Measurements from ENCODE around the gene ADH6.
"Not testable (repeated sequence)": the region's sequence is repeated elsewhere in the genome, so short reads cannot be mapped to it uniquely, and the experiment has no call there.

ADH6 gene

DNA sequence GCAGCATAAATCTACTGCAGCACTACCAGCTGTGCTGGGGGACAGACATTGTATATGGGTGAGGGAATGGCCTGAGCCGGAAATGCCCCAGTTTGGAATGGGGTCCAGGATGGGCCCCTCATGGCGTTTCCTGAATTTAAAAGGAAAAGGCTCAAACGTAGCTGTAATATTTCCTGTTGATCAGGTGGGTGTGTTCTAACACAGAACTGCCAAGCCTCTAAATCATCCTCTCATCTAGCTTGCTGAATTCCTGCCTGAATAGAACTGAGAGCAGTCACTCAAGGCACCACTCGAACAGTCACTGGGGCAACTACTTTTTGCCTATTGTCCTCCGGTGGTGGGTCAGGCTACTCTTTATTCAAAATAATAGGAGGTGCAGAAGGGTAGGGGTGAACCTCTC, 28.7 kb downstream of the ADH6 start:
- no peaks in the 10 kb centered on the region for H3K27me3 ChIP-seq
- H3K4me1 ChIP-seq (ENCODE audit: control insufficient read depth in 1 of 2, insufficient read depth in 1 of 2, low read depth in 1 of 2, low read length in 1 of 2) = no peaks in the 10 kb centered on the region
- no peak overlapping the region for H3K4me3 ChIP-seq (ENCODE audit: low read depth in 1 of 2, low read length in 1 of 2)
- no peaks in the 10 kb centered on the region for H3K9me3 ChIP-seq
- TF ChIP-seq, protein P1, sequence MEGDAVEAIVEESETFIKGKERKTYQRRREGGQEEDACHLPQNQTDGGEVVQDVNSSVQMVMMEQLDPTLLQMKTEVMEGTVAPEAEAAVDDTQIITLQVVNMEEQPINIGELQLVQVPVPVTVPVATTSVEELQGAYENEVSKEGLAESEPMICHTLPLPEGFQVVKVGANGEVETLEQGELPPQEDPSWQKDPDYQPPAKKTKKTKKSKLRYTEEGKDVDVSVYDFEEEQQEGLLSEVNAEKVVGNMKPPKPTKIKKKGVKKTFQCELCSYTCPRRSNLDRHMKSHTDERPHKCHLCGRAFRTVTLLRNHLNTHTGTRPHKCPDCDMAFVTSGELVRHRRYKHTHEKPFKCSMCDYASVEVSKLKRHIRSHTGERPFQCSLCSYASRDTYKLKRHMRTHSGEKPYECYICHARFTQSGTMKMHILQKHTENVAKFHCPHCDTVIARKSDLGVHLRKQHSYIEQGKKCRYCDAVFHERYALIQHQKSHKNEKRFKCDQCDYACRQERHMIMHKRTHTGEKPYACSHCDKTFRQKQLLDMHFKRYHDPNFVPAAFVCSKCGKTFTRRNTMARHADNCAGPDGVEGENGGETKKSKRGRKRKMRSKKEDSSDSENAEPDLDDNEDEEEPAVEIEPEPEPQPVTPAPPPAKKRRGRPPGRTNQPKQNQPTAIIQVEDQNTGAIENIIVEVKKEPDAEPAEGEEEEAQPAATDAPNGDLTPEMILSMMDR (IDR thresholded peaks at IDR 0.05) = no peak
- H3K36me3 ChIP-seq = no peaks in the 10 kb centered on the region
- no peak overlapping the region for H3K27ac ChIP-seq

DNA sequence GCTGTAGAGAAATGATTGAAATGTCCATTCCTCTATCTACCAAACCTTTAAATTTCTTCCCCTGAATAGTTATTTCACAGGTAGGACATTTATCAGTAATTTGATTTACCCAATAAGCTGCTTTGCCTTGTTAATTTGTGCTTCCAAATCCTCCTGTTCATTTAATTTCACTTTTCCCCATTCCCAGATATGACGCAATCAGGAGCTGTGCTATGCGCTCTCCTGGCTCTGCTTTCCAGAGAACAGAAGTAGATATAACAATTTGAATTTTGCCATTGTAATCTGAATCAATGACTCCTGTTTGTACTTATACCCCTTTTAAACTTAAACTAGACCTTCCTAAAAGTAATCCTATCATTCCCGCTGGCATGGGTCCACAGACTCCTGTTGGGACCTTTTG, 29.1 kb downstream of the ADH6 start:
- not testable (repeated sequence) for H3K9me3 ChIP-seq; H3K4me3 ChIP-seq (ENCODE audit: low read depth in 1 of 2, low read length in 1 of 2); H3K27ac ChIP-seq; H3K4me1 ChIP-seq (ENCODE audit: control insufficient read depth in 1 of 2, insufficient read depth in 1 of 2, low read depth in 1 of 2, low read length in 1 of 2); H3K36me3 ChIP-seq; H3K27me3 ChIP-seq

DNA sequence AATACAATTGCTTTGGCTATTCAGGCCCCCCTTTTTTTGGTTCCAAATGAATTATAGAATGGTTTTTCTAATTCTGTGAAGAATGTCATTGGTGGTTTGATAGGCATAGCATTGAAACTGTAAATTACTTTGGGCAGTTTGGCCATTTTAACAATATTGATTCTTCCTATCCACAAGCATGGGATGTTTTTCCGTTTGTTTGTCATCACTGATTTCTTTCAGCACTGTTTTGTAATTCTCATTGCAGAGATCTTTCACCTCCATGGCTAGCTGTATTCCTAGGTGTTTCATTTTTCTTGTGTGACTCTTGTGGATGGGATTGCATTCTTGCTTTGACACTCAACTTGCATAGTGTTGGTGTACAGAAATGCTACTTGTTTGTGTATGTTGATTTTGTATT, 33.0 kb downstream of the ADH6 start:
- Histone ChIP-seq H3K27ac (no peak overlapping the region), H3K4me3 (ENCODE audit: low read depth in 1 of 2, low read length in 1 of 2) (no peak overlapping the region), H3K27me3 (no peaks in the 10 kb centered on the region), H3K9me3 (no peaks in the 10 kb centered on the region), H3K36me3 (no peaks in the 10 kb centered on the region), H3K4me1 (ENCODE audit: control insufficient read depth in 1 of 2, insufficient read depth in 1 of 2, low read depth in 1 of 2, low read length in 1 of 2) (no peaks in the 10 kb centered on the region)
- TF ChIP-seq, protein P1 (IDR thresholded peaks at IDR 0.05) = no peak

DNA sequence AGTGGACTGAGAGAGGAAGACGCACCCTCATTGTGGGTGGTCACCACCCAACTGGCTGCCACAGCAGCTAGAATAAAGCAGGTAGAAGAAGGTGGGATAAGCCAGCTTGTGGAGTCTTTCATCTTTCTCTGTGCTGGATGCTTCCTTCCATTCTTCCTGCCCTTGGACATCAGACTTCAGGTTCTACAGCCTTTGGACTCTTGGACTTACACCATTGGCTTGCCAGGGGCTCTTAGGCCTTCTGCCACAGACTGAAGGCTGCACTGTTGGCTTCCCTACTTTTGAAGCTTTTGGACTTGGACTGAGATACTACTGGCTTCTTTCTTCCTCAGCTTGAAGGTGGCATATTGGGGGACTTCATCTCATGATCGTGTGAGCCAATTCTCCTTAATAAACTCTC, 33.5 kb downstream of the ADH6 start:
- no peaks in the 10 kb centered on the region for H3K27me3 ChIP-seq
- no peak overlapping the region for H3K27ac ChIP-seq
- no peak overlapping the region for H3K4me3 ChIP-seq (ENCODE audit: low read depth in 1 of 2, low read length in 1 of 2)
- no peaks in the 10 kb centered on the region for H3K36me3 ChIP-seq
- TF ChIP-seq, protein P1 (IDR thresholded peaks at IDR 0.05) = no peak
- H3K9me3 ChIP-seq = no peaks in the 10 kb centered on the region
- no peaks in the 10 kb centered on the region for H3K4me1 ChIP-seq (ENCODE audit: control insufficient read depth in 1 of 2, insufficient read depth in 1 of 2, low read depth in 1 of 2, low read length in 1 of 2)

DNA sequence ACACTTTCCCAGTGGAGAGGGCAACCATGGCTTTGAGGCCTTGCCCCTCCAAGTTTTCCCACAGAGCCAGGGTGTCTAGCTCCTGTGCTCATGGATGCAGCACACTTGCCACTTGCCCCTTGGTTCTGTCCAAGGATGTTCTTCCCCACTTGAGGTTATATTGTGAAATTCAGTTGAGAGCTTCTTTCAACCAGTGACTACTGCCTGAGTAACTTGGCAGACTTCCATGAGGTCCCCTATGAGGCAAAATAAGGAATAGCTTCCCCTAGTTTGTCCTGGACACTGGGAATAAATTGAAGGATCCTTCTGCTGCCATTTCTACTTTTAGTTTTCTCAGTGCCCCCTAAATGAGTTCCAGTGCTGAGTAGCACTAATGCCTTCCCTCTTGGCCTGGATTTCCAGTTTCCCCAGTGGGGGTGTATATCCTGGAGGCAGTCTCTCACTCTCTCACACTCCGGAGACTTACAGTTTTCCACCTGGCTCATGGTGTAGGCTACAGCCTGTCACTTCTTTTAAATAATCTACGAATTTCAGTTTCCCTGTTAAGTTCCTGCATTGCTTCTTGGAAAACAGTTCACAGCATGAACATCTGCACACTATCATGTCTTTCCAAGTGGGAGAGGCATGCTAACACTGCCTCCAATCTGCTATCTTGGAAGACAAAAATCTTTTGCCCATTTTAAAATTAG, 38.5 kb downstream of the ADH6 start:
- H3K4me3 ChIP-seq (ENCODE audit: low read depth in 1 of 2, low read length in 1 of 2) = no peak overlapping the region
- no peaks in the 10 kb centered on the region for H3K27me3 ChIP-seq
- no peak overlapping the region for H3K27ac ChIP-seq
- H3K9me3 ChIP-seq = no peaks in the 10 kb centered on the region
- no peaks in the 10 kb centered on the region for H3K4me1 ChIP-seq (ENCODE audit: control insufficient read depth in 1 of 2, insufficient read depth in 1 of 2, low read depth in 1 of 2, low read length in 1 of 2)
- H3K36me3 ChIP-seq = no peaks in the 10 kb centered on the region
- TF ChIP-seq, protein P1 (IDR thresholded peaks at IDR 0.05) = no peak

DNA sequence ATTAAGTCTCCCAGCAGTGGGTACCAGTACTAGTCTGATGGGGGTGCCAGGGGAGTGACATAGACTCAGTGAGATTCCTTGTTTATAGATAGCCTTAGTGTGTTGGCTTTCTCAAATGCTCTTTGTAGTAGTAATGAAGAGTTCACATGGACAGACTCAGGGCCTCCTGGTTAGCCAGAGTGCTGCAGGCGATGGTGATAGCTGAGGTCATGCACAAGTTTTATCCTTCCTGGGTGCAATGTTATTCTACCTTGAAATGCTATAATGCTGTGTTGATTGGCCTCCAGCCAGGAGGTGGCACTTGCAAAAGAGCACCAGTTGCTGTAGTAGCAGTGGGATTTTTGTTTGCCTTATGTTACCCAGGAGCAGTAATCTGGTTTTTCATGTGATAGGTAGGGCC, 39.4 kb downstream of the ADH6 start:
- Histone ChIP-seq H3K27me3 (no peaks in the 10 kb centered on the region), H3K4me1 (ENCODE audit: control insufficient read depth in 1 of 2, insufficient read depth in 1 of 2, low read depth in 1 of 2, low read length in 1 of 2) (no peaks in the 10 kb centered on the region), H3K36me3 (no peaks in the 10 kb centered on the region), H3K4me3 (ENCODE audit: low read depth in 1 of 2, low read length in 1 of 2) (no peak overlapping the region), H3K27ac (no peak overlapping the region), H3K9me3 (no peaks in the 10 kb centered on the region)
- TF ChIP-seq, protein P1 (IDR thresholded peaks at IDR 0.05) = no peak
